ENCODE measurements around the gene CLCN3. TPM values are rescaled to one million over a fixed set of nuclear protein-coding genes. Genes with fewer than 3 reads are reported as not detected.
A peak's percentile ranks its signal among the peaks of the same experiment; 100 is the strongest.

Gene CLCN3
- total and polyA plus RNA-seq, 9 of the 15 experiments (the other 6 are each of a cell fraction or from before 2014, with no cell fraction given) = 12.7 to 60.6 (median 38.5) TPM

- TF ChIP-seq HDAC2 (IDR thresholded peaks at IDR 0.05) (no peak), ADNP (tag; IDR thresholded peaks at IDR 0.05) (peak; percentile 59; the same call in 1 of the 2 replicates), THRA (IDR thresholded peaks at IDR 0.05) (no peak), ARID3B (CRISPR knock-in tag; IDR thresholded peaks at IDR 0.05; ENCODE audit: borderline replicate concordance) (no peak), TFAP4 (CRISPR knock-in tag; IDR thresholded peaks at IDR 0.05; ENCODE audit: borderline replicate concordance) (no peak), ZNF24 (IDR thresholded peaks at IDR 0.05) (no peak; the same call in 1 of the 2 replicates), ARID4B (CRISPR knock-in tag; IDR thresholded peaks at IDR 0.05) (no peak), ELK3 (CRISPR knock-in tag; IDR thresholded peaks at IDR 0.05) (no peak), CHCHD3 (CRISPR knock-in tag; IDR thresholded peaks at IDR 0.05) (0 out of 2 replicates have a peak, but pooled peaks have one; percentile 30), MYC (IDR thresholded peaks at IDR 0.05; ENCODE audit: low read depth, low read length) (peak; percentile 65), MYC (CRISPR knock-in tag; IDR thresholded peaks at IDR 0.05; ENCODE audit: borderline replicate concordance, low read depth) (no peak), GABPB2 (CRISPR knock-in tag; conservative IDR thresholded peaks at IDR 0.05) (no peak), ZNF143 (CRISPR knock-in tag; IDR thresholded peaks at IDR 0.05) (no peak)
Observed at GRCh38 chr4:169659716-169660670, 39.6 kb downstream of the CLCN3 start (continued).

Measured in K562 (cell line).